ENCODE measurements around the gene GCGR. TPM values are rescaled to one million over a fixed set of nuclear protein-coding genes. Genes with fewer than 3 reads are reported as not detected.
"Not testable (repeated sequence)": the region's sequence is repeated elsewhere in the genome, so short reads cannot be mapped to it uniquely, and the experiment has no call there.

Gene GCGR
- total RNA-seq, 1 donor = not detected

DNA sequence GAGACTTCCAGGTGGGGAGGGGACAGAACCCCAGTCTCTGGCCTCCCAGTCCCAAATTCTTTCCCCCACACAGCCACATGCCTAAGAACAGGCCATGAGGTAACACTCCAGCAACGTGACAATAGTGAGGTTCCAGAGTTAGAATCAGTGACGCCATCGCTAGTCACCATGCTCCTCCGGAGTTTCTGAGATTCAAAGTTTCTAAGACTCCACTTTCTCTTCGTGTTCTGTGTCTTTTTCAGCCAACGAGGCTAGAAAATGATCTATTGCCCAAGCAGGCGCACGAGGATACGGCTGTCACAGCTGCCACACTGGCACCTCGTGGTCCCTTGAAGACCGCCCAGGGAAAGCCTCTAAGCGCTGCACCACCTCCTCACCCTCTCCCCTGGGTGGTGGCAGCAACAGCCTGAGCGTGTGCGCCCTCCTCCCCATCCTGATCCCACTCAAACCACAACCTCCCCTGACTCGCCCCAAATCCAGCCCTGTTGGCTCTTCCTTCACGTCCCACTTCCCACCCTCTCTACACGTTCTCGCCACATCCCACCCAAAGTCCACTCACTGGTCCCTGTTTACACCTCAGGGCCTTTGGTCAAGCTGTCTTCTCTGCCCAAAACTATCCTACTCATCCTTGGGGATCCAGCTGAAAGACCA is 28.1 kb downstream of the GCGR start:
- DNase-seq (ENCODE audit: low read depth in 2 of 3, low spot score in 2 of 3) = peak in 2 of 3 donors; percentile 42 to 68

DNA sequence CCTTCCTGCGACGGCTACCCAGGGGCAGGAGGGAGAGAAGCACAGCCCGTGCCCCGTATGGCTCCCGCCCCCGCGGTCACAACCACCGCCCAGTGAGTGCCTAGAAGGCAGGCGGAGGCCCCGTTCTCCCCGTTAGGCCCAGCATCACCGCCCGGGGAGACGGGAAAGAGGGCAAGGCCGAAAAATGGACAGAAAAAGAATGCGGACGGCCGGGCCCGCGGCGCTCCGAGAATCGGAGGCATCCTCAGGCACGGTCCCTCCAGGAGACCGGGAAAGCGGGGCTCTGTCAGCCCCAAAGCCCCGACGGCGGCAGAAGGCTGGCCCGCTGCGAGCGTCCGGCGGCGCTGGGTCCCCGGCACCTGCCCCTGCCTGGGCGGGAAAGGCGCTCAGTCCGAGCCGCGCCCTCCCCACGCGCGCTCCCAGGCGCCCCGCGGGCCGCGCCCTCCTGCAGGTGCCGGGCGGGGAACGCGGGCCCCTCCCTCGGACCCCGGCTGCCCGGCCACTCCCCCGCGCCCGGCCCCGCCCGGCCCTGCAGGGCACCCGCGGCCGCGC is 28.7 kb downstream of the GCGR start:
- peak in 1 of 3 donors; percentile 33 for DNase-seq (ENCODE audit: low read depth in 2 of 3, low spot score in 2 of 3)

DNA sequence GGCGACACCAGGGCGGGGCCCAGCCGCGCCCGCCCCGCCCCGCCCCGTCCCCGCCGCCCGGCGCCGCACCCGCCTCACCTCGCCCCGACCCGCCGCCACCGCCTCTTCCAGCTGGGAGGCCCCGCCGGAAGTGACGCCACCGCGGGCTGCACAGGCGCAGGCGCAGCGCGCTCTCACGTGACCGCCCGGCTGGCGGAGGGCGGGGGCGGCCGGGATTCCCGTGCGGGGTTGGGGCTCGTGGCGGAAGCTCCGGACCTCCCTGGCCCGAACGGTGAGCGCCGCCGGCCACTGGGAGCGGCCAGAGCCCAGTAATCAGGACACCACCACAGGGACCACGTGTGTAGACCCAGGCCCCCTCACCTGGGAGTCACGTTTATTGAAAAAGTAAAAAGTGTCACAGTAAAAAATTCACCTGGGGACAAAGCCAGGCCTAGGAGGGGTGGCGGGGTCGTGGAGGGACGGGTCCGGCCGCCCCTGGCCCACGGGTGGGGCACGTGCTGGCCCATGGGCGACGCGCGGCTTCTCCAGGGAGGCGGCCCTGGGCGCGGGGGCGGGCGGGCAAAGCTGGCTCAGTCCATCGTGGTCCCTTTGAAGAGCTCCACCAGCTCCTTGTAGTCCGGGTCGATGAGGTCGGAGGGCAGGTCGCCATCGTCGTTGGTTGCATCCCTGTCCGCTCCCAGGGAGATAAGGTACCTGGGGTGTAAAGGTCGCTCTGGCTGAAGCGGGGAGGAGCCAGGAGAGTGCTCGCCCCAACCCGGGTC is 29.4 kb downstream of the GCGR start, which contains the start of gene MCRIP1:
TSS of gene MCRIP1 (minus strand) at position 132 of the 761 bp plus-strand sequence. CDS start 8,785 bp downstream, outside the sequence.
- peak; percentile 84 to 94 (median 92) for DNase-seq (ENCODE audit: low read depth in 2 of 3, low spot score in 2 of 3)

DNA sequence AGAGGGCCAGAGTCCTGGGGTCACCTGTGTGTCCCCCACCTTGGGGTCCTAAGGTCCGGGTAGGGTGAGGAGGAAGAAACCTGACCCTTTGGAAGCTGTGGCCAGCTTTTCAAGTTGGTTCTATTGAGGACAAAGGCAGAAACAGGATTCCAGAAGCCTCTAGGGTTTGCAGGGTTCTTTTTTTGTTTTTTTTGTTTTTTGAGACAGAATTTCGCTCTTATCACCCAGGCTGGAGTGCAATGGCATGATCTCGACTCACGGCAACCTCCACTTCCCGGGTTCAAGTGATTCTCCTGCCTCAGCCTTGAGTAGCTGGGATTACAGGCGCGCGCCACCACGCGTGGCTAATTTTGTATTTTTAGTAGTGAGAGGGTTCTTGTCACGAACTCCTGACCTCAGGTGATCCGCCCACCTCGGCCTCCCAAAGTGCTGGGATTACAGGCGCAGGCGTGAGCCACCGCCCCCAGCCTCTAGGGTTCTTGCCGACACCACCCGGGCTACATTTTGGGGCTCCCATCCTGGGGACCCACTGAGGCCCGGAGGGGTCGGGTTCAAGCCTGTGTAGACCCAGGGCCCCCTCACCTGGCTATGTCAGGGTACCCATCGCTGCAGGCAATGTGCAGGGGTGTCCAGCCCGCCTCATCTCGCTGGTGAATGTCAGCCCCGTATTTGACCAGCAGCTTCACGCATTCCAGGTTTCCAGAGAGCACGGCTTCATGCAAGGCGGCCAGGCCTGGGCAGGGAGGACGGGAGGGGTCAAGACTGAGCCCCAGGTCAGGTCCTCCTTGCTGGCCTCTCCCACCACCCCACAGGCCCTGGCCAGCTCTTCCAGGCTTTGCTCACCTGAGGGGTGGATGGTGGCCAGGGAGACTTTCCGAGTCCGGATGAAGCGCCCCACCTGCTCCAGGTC is 30.2 kb downstream of the GCGR start:
- no peak for DNase-seq (ENCODE audit: low read depth in 2 of 3, low spot score in 2 of 3)

DNA sequence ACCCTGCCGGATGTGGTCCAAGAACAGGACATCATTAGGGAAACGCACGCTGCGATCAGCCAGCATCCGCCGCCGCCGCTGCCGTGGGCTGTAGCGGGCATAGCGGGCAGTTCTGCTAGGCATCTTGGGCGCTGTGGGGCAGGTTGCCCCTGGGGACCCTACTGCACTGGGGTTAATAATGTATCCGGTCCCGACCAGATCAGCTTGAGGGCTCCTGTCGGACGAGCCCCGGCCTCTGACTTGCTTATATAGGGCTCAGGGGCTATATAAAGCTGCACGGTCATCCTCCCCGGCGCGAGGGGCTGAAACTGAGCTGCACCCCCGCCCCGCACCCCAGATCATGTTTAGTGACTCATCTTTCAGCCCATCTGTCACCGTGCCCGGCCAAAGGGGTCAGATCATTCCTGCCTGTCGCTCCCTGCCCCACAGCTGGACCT is 30.9 kb downstream of the GCGR start, which contains the start of gene PPP1R27:
TSS of gene PPP1R27 (minus strand) at position 220 of the 437 bp plus-strand sequence. CDS start at position 123, 97 bp downstream.
- DNase-seq (ENCODE audit: low read depth in 2 of 3, low spot score in 2 of 3) = no peak

DNA sequence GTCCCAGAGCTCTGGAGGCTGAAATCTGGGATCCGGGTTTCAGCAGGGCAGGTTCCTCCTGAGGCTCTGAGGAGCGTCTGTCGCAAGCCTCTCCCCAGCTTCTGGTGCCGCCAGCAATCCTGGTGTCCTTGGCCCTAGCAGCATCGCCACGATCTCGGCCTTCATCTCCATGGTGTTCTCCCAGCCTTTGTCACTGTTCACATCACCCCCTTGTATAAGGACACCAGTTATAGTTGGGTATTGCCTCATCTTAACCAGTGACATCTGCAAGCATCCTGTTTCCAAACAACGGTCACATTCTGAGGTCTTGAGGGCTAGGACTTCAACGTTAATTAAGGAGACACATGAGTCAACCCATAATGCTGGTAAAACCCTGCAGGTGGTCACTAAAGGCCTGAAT is 33.7 kb downstream of the GCGR start:
- DNase-seq (ENCODE audit: low read depth in 2 of 3, low spot score in 2 of 3) = no peak

DNA sequence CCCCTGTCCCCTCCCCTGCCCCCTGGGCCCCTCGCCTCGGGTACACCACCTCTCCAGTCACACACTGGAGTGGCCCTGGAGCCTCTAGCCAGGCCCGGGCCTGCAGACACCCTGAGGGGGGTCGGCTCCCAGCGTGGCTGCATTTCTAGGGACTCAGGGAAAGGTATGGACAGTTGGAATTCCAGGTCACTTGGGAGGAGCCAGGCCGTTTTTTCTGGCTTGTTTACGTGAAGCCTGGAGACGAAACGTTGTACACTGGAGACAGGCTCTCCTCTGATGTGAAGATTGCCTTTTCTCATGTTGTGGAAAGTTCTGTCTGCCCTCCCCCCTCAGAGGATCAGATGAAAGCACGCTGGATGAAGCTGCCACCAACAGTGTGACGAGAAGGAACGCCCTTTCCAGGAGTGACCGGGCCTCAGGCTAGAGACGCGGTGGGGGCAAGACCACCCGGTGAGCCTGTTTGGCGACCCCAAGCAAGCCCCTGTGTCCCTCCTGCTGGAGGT is 34.9 kb downstream of the GCGR start:
- DNase-seq (ENCODE audit: low read depth in 2 of 3, low spot score in 2 of 3) = no peak

DNA sequence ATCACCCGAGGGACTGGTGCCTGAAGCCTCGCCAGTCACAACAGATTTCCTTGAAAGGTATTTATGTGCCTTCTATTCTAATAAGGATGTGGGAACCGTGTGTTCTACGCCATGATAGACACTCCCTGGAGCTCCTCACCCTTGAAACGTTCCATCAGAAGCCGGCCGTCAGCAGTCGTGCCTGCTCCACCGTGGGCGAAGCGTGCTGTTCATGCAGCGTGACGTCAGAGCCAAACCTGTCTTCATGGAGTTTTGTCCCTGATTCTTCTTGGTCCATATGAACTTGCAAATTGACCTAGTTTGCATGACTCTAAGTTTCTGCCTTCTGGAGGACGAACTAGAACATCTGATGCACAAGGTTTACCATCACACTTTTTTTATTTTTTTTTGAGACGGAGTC is 35.4 kb downstream of the GCGR start:
- no peak for DNase-seq (ENCODE audit: low read depth in 2 of 3, low spot score in 2 of 3)

DNA sequence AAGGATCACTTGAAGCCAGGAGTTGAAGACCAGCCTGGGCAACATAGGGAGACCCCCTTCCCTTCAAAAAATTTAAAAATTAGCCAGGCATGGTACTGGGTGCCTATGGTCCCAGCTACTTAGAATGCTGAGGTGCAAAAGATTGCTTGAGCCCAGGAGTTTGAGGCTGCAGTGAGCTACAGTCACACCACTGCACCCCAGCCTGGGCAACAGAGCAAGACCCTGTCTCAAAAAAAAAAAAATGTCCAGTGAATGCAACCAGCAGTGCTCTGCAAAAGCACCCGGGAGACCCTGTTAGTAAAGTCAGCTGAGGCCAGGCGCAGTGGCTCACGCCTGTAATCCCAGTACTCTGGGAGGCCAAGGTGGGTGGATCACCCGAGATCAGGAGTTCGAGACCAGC is 36.1 kb downstream of the GCGR start:
- not testable (repeated sequence) for DNase-seq (ENCODE audit: low read depth in 2 of 3, low spot score in 2 of 3)

DNA sequence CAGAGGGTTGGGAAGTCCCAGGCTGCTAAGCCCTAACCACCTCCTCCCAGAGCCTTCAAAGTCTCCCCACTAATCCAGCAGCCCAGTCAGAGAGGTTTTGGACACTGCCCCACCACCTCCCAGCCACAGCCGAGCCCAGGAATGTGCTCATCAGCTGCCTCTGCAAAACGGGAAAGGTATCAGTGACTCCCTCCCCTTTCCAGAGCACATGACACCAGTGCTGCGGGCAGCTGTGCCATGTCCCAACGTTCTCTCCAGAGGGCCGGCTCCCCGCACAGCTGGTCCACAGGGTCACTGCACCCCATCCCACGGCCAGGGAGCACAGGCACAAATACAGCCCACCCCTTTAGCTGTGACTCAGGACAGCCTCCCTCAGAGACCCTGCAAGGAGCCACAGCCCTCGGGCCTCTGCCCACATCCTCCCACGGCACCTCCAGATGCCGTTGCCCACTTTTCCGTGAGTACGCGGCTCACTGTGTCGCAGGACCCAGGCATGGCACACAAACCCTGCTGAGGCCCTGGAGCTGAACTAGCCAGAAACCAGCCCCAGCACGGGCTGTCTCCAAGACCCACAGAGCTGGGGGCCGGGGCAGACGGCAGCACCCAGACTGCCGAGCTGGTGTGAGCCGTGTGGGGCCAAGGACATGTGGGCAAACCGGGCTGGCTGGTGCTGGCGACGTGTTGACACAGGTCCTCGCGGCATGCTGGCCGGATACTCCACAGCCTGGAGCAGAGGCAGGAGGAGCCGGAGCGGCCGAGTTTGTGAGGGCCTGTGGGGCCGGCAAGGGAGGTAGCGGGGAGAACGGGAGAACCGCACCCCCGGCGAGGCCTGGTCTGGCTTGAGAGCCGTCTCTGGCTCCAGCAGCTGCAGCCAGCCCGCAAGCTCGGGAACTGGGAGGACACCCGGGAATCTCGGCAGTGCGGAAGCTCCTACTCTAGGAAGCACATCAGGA is 37.2 kb downstream of the GCGR start:
- DNase-seq (ENCODE audit: low read depth in 2 of 3, low spot score in 2 of 3) = no peak

DNA sequence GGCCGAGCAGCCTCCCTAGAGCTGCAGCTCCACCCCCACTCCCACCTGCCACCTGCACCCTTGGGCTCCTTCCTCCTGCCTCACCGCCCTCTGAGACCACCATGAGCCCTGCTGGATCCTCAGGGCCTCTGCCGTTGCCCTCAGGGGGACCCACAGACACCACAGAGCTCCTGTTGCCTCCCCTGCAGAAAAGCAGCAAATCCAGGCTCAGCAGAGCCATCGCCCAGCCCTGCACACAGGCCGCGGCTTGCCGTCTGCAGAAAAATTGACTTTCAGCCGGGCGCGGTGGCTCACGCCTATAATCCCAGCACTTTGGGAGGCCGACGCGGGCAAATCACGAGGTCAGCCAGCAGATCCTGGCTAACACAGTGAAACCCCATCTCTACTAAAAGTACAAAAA is 37.9 kb downstream of the GCGR start:
- DNase-seq (ENCODE audit: low read depth in 2 of 3, low spot score in 2 of 3) = no peak

DNA sequence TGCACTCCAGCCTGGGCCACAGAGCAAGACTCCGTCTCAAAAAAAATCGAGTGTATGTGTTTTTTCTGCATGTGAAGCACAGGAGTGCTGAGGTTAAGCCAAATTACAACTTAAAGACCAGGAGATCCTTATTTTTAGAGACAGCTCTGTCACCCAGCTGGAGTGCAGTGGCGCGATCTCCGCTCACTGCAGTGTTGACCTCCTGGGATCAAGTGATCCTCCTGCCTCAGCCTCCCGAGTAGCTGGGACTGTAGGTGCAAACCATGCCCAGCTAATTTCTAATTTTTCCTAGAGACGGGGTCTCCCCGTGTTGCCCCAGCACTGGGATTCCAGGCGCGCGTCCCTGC is 38.4 kb downstream of the GCGR start:
- no peak for DNase-seq (ENCODE audit: low read depth in 2 of 3, low spot score in 2 of 3)

DNA sequence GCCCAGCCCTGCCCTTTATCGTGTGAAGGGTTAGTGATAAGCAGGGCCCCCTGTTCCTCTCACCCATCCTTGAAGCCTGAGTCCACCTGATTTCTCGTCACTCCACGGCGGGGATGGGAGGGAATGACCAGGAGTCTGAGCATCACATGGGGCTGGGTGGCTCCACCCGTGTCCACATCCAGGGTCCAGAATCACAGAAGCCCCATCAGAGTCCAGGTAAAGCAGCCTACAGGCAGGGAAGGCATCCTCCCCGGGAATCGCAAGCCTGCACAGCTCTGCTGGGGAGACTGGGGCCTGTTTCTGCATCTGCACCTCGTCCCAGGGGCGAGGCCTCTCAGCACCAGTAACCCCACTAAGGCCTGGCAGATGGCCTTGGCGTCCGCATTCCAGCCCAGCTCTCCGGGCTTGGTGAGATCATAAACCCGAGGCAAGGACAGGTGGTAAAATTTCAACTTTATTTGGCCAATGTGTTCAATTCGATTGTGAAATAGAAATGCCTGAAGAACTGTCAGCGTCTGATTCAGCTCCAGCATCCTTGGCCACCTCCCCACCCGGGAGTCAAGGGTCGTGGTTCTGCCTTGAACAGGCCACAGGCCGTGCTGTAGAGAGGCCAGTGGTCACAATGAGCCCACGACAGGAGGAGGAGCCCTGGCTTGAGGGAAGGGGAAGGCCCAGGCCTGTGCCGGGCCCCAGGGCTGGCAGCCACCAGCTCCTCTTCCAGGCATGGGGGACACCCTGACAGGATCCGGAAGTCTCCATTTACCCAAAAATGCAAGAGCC is 39.0 kb downstream of the GCGR start:
- no peak for DNase-seq (ENCODE audit: low read depth in 2 of 3, low spot score in 2 of 3)

DNA sequence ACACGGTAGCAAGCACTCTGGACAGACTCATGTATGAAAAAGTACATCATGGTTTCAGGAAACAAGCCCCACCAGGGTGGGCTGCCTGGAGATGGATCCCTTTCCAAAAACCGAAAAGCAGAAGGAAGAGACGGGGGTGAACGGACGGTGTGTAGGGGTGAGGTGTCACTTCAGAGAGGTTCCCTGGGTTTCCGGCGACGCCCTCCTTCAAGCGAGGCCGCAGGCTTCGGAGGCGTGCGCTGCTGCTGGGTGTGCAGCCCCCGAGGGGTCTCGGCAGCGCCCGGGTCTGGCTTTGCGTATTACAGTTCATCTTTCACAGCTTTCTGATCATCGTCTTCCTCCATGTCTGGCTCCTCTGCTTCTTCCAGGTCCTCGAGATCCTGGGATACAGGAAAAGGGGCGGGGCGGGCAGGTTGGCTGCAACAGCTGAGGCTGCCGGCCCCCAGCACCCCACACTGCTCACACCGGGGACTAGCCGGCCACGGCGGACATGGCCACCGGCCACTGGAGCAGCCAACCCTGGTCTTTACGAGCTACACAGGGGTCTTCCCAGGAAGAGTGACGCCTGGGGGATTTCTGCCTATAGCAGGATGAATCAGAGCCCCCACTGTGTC is 39.9 kb downstream of the GCGR start:
- DNase-seq (ENCODE audit: low read depth in 2 of 3, low spot score in 2 of 3) = no peak

DNA sequence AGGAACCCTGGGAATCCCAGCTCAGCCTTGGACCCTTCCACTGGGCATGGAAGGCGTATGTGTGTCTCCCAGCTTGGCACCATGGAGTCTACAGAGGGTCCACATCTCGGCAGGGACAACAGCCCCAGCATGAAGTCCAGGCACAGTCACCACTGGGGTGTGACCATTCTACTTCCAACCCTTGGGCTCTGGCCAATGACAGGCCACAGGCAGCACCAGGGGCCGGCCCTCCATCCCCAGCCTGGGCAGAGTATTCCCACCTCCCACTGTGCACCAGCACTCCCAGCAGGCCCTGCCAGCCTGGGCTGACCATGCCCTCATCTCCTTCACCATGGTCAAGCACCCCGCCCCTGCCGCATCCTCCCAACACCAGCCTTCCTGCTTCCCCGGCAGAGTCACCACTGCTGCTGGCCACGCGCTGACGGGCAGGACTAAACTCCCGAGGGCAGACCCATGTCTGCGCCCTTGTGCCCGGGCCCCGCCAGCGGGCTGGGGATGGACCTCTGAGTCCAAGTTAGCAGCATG is 40.4 kb downstream of the GCGR start:
- DNase-seq (ENCODE audit: low read depth in 2 of 3, low spot score in 2 of 3) = no peak

DNA sequence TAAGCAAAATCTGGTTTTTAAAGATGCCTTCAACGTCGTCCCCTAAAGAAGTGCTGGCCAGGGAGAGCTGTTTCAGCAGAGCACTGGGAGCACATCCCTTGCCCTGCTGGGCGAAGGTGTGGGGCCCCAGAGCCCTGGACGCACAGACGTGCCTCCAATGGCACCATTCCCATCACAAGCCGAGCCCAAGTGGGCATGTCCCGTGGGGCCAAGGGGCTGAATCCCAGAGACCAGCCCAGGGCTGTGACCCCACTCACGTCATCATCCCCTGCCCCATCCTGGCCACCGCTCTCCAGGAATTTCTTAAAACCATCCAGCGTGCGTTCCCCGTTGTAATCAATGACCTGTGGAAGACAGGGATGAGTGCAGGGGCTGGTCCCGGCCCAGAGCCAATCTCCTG is 40.9 kb downstream of the GCGR start:
- no peak for DNase-seq (ENCODE audit: low read depth in 2 of 3, low spot score in 2 of 3)

DNA sequence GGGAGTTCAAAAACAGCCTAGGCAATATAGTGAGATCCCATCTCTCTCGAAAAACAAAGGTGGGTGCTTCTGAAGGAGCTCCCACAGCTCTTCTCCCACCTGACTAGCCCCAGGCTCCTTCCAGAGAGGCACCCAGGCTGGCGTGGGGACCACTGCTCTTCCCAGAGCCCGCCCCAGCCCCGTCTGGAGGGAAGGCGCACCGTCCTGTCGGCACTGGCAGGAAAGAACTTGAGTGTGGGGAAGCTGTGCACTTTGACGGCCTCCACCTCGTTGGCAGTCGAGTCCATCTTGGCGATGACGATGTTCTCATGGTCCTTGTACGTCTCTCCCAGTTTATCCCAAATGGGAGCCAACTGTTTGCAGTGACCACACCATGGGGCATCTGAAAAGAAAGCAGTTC is 41.4 kb downstream of the GCGR start:
- DNase-seq (ENCODE audit: low read depth in 2 of 3, low spot score in 2 of 3) = no peak
